Activated effector memory CD4-positive, alpha-beta T cell treated with Interleukin-2 at 50 U/mL for 16 hours (primary cell): ENCODE results near the gene CYBRD1.
"Not testable (repeated sequence)": the region's sequence is repeated elsewhere in the genome, so short reads cannot be mapped to it uniquely, and the experiment has no call there.

ENCODE experiments used
- DNase-seq: peaks from one replicate; pipeline ENCODE4 v3.0.0-alpha.2; 2020

The CYBRD1 gene, protein sequence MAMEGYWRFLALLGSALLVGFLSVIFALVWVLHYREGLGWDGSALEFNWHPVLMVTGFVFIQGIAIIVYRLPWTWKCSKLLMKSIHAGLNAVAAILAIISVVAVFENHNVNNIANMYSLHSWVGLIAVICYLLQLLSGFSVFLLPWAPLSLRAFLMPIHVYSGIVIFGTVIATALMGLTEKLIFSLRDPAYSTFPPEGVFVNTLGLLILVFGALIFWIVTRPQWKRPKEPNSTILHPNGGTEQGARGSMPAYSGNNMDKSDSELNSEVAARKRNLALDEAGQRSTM

GRCh38 chr2:171522052-171522787 is at the start of gene CYBRD1:
CYBRD1 (plus strand) TSS chr2:171522474; CDS start chr2:171522546, 72 bp downstream.
- DNase-seq: no peak

- no peak for DNase-seq
These were observed 46.3 kb upstream of the CYBRD1 start for GRCh38 chr2:171475979-171476378.

- DNase-seq: no peak
These were observed 43.9 kb upstream of the CYBRD1 start for GRCh38 chr2:171478345-171478744.

- DNase-seq: no peak
These were observed 43.0 kb upstream of the CYBRD1 start for GRCh38 chr2:171479154-171479814.

DNA sequence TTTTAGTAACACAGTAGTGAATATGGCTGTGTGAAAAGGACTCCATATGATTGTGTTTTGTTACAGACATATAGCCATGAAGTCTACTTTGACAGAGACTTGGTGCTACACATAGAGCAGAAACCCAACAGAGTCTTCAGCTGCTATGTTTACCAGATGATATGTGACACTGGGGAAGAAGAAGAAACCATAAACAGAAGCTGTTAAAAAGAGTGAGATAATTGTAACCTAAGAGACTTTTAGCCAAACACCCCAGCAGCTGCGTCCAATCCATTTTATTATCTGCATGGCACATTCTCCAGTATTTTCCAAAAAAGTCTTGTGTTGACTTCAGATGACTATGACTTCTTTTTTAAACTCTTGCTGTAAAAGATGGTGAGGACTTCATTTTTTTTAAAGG is 41.4 kb upstream of the CYBRD1 start:
- no peak for DNase-seq

DNA sequence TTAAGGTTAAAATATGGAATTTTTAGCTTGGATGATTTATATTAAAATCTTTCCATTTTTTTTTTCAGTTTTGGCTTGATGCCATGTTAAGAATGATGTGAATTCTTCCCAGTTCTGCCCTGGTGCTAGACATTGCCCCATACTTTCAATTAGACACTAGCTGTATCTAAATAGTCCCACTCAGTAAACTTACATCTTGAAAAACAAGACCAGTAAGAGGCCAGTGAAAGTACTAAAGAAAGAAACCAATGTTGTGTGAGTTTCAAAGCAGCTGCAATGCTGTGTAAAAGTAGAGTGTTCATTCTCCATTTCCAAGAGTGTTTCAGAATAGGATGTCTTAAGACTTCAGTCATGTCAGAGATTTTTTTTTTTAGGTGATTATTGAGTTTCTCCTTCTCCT is 40.0 kb upstream of the CYBRD1 start:
- DNase-seq: no peak

GRCh38 chr2:171482877-171483276 is 39.4 kb upstream of the CYBRD1 start:
- no peak for DNase-seq

- no peak for DNase-seq
These were observed 38.5 kb upstream of the CYBRD1 start for GRCh38 chr2:171483793-171484192.

GRCh38 chr2:171485116-171485515 is 37.2 kb upstream of the CYBRD1 start:
- DNase-seq: no peak

DNA sequence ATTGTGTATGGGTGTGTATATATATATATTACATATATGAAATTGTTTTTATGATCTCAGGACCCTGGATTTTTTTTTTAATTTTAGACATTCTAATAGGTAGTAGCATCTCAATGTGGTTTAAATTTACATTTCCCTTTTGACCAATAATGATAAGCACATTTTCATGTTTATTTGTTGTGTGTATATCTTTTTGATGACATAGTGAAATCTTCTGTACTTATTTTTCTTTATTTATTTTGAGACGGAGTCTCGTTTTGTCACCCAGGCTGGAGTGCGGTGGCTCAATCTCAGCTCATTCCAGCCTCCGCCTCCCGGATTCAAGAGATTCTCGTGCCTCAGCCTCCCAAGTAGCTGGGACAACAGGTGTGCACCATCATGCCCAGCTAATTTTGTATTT is 35.1 kb upstream of the CYBRD1 start:
- no peak for DNase-seq

DNA sequence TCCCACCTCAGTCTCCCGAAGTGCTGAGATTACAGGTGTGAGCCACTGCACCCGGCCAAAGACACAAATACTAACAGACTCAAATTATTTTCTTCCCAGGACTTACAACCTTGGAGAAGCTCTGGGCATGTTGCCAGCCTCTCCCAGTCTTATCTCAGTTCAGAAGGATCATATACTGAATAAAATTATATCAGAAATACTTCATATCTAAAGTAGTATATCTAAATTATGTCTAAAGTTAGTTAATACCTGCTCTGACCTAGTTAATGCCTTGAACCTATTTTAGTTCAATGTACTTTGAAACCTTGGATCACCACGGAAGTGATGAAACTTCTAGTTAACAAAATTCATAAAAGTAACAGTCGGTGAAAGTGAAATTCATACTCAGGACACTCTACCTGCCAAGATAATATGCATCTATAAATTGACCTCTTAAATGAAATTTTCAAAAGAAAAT is 34.4 kb upstream of the CYBRD1 start:
- DNase-seq: no peak

DNA sequence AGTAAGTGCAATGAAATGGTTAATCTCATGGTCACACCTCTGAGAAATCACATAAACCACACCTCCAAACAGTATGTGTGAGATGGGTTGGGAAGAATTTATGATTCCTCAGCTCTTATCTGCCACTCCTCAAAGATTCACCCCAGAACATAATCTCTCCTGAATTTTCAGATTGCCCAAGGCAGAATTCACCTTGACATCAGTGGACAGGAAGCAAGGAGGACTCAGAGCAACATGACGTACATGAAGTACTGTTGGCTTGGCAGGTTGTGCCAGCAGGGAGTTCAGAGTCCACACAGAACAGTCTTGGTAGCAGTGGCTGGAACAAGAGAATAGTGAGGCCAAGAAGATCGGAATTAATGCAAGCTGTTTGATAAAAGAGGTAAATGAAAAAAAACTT is 31.7 kb upstream of the CYBRD1 start:
- DNase-seq: no peak

DNA sequence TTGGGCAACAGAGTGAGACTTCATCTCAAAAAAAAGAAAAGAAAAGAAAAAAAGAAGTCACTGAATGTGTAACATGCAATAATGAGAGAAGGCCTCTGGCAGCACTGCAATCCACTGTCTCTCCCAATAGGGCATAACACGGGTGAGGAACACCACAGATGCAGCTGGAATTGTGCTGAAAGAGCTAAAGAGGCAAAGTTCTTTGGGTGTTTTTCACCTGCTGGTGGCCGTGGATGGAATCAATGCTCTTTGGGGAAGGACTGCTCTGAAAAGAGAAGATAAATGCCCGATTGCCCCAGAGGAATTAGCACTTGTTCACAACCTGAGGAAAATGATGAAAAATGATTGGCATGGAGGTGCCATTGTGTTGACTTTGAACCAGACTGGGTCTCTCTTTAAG is 31.0 kb upstream of the CYBRD1 start:
- DNase-seq: no peak

- DNase-seq: no peak
These were observed 29.6 kb upstream of the CYBRD1 start for GRCh38 chr2:171492664-171493063.

DNA sequence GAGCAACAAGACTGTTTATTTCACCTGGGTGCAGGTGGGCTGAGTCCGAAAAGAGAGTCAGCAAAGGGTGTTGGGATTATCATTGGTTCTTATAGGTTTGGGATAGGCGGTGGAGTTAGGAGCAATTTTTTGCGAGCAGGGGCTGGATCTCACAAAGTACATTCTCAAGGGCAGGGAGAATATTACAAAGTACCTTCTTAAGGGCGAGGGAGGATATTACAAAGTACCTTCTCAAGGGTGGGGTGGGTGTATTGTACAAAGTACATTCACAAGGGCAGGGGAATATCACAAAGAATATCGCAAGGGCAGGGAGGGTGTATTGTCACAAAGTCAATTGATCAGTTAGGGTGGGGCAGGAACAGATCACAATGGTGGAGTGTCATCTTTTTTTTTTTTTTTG is 24.6 kb upstream of the CYBRD1 start:
- DNase-seq: not testable (repeated sequence)

DNA sequence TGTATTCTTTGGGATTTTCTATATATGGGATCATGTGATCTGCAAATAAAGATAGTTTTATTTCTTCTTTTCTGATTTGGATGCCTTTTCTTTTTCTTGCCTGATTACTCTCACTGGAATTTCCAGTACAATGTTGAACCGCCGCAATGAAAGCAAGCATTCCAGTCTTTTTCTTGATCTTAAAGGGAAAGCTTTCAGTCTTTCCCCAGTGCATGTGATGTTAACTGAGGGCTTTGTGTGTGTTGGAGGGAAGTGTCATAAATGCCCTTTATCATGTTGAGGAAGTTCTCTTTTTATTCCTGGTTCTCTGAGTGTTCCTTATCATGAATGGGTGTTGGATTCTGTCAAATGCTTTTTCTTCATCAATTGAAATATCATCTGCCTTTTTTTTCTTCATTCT is 16.9 kb upstream of the CYBRD1 start:
- no peak for DNase-seq

- DNase-seq: no peak
These were observed 12.1 kb upstream of the CYBRD1 start for GRCh38 chr2:171509945-171510731.

DNA sequence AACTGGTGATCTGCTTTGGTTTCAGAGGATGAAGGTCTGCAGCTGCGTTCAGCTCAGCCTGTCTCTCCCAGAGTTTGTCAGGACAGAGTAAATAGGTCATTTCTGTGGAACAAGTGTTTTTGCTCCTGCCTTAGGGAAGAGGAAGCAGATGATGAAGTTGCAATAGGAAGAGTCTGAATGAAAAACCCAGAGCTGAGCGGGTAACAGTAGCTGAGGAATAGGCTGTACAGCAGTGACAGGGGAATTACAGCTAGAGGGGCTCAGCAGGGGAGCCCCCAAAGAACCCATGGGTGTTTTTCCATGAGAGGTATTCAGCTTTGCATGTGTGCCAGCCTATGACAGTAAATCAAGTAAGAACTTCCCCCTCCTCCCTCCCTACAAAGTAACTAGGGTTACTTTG is 10.3 kb upstream of the CYBRD1 start:
- DNase-seq: no peak

GRCh38 chr2:171512683-171513195 is 9.5 kb upstream of the CYBRD1 start:
- no peak for DNase-seq

- DNase-seq: no peak
These were observed 8.5 kb upstream of the CYBRD1 start for GRCh38 chr2:171513719-171514160.

DNA sequence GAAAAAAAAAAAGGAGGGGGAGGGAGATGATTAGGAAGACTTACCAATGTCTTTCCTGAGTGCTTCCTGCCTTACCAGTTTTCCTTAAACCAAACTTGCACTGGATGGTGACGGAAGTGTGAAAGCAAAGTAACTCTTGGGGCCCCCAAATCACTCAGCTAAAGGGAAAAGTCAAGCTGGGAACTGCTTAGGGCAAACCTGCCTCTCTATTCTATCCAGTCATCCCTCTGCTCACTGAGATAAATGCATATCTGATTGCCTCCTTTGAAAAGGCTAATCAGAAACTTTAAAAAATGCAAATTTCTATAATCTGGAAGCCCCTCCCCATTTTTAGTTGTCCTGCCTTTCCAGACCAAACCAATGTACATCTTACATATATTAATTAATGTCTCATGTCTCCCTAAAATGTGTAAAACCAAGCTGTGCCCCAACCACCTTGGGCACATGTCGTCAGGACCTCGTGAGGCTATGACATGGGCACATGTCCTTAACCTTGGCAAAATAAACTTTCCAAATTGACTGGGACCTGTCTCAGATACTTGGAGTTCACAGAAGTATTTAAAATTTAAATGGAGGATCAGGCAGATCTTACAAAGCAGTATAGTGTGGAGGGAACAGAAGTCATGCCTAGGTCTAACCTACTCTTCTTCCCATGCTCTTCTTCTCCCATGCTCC is 7.2 kb upstream of the CYBRD1 start:
- DNase-seq: no peak

- DNase-seq: no peak
These were observed 6.5 kb upstream of the CYBRD1 start for GRCh38 chr2:171515672-171516298.
